Stimulated activated CD8-positive, alpha-beta memory T cell treated with anti-CD3 and anti-CD28 coated beads, Interleukin-15, amount 100 ng/mL, for 1 hour (primary cell): Measurements from ENCODE around the gene TMEM33.

Experiments used
- DNase-seq: peaks from one replicate; pipeline ENCODE4 v3.0.0-alpha.2; 2020; ENCODE audit warnings: low read depth

TMEM33 gene

DNA sequence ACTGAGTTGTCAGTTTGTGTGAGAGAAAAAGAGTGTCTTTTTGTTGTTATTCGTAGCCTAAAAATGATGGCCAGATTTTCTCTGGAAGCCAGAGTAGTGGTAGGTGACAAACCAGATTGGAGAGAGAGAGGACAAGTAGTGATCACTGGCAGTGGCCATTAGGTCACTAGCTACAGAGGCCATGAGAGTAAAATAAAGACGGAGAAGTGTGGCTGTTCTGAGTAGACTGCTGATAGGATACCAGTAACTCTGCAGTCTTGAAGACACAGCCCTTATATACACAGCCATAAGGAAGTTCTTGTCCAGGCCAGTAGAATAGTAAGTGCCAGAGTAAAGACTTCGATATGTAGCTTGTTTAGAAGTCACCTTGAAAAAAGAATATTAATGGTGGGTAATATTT, 62.8 kb downstream of the TMEM33 start:
- no peak for DNase-seq

DNA sequence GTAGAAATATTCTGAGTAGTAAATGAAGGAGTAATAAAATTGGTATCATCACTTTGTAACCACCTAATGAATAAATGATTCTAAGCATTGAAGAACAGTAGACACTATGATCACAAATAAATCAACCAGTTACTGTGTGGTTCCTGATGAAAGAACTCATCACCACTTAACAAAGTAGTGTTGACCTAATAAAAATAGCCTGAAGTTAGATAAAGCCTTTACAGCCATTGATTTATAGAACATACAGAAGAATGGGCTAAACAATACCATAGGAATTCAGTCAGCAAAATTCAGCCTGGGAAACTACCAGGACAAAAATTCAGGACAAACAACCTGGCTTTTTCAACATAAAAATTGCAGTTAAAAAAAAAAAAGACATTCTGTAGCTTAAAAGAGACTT, 64.1 kb downstream of the TMEM33 start:
- DNase-seq = no peak

DNA sequence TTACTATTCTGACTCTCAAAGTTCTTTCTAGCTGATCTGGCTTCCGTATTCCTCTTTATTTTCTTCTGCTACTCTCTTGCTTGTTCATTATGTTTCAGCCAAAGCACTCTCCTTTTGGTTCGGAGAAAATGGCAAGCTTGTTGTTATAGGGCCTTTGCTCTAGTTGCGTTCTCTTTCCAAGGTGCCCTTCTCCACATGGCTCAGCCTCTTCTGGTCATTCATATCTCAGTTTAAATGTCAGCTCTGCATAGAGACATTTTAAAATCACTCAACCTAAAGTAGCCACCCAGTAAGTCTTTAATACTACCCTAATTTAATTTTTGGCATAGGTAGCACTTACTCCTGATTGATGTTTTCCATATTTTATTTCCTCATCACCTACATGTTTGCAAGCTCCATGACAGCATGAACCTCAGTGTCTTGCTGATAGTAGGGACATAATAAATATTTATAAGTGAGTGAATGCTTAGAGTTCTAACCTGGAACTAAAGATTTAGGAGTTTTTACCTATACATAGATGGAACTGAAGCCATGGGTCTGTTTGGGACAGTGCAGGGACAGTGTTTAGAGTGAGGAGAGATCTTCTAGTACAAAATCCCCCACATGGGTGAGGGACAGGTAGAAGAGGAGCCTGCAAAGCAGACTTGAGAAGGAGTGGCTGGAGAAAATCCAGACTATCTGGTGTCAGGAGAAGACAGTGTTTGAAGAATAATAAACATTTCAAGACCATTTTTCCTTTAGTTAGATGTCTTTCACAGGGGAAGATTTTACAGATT, 73.0 kb downstream of the TMEM33 start:
- DNase-seq = no peak
